NCI-H1417 (cell line): ENCODE data around the gene PLIN1.

Experiments used
- DNase-seq, 3 experiments: peaks; one replicate each; lab custom pipeline; 2025; lab: John Stamatoyannopoulos, UW

The PLIN1 gene

GRCh38 chr15:89652666-89653065 lies 26.5 kb downstream of the PLIN1 start:
- no peak for DNase-seq

GRCh38 chr15:89652131-89652530 lies 27.0 kb downstream of the PLIN1 start:
- no peak for DNase-seq

DNA sequence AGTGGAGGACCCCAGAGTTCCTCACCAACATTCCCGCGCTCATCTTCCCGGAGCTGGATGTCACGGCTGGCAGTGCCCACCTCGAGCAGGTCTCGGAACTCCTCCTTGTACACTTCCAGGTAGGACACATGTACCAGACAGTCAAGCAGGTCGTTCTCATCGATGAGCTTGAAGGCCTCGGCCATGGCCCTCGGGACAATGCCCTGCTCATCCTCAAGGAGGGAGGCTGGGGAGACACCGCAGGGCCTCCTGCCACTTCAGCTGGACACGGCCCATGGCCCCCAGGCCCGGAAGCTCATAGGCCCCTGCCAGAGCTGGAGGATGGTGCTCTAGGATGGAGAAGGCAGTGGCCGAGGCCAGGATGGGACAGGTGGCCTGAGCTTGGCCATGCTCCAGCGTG lies 29.5 kb downstream of the PLIN1 start:
- DNase-seq, result no peak

GRCh38 chr15:89649013-89649625 lies 30.0 kb downstream of the PLIN1 start:
- DNase-seq, result no peak

DNA sequence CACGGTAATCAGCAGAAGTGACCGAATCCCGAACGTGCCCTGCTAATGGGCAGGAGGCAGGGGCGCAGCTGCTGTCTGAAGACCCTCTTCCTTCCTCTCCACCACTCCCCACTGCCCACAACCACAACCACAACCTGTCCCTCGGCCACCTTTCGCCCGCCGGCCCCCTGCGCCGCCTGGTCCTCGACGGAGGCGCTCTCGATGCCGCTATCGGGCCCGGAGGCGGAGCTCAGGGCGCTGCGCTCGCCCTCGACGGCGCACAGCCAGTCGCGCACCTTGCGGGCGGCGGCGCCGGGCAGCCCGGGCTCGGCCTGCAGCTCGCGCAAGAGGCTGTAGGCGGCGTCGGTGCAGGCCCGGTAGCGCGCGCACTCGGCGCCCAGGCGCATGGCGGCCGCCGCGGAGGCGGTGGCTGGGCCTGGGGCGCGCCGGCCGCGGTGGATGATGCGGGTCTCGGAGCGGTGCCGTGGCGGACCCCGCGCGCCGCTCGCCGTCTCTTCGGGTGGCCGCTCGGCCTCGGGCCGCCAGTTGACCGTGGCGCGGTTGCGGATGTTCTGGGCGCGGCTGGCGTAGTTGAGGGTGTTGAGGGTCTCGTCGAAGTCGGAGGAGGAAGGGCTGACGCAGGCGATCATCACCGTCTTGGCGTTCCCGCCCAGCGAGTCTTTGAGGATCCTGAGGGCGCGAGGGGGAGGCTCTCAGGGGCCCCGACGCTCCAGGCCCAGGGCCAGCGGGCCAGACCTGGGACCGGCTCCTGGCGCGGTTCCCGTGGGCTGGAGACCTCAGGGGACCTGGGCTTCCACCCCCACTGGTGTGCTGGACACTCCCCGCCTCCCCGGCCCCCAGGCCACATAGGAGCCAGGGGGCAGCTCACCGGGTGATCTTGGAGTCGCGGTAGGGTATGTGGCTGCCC lies 30.8 kb downstream of the PLIN1 start:
- no peak for DNase-seq

DNA sequence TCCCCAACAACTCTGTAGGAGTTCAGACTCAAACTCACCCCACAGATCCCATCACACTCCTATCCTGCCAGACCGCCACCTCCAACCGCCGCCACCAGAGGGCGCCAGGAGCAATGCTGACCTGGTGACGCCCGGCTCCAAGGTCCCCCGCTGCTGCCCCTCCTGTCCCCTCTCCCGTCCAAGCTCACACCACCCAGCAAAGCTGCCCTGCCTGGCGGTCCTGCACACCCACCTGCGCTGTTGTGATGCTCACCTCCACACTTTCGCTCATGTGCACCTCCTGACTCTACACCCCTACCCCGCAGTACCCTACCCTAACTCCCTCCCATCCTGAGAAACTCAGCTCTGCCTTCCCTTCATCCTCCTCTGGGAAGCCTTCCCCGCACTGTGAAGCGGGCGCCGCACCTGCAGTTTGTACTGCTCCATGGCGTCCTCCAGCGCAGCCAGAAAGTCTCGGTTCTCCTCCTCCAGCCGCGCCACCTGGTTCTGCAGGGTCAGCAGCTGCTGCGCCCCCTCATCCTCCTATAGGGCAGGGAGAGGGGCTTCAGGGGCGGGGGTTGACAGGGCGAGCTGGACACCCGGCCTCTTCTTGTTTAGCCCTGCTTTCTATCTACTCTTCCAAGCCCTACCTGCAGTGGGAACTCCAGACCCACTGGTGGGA lies 31.8 kb downstream of the PLIN1 start:
- DNase-seq, result peak; percentile 34 to 61 (median 56)

DNA sequence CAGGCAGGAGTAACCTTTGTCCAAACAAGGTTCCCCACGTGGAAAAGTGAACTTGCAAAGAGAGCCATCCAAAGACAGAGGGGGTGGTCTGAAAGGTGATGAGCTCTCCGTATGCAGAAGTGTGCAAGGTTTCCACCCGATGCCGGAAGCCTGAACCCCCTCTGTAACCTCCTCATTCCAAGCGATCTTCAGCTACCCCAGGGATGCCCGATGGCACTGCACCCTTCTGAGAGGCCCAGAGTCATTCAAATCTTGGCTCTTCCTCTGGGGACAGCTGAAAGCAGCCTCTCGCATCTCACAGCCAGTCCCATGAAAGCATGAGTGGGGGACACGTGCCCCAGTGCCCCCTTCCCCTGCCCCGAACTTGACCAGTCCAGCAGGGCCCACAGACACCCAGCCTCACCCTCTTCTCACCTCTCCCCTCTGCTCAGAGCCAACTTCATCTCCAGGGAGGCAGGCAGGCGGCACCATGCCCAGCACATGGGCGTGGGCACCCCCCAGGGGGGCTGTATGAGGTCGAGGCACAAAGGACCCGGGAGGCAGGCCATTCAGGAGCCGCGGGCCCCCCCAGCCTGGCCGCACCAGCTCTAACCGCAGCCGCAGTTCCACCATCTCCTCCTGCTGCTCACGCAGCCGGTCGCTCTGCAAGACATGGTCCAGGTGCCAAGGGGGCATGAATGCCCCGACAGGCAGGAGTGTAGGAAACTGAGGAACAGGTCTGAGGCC lies 32.6 kb downstream of the PLIN1 start:
- DNase-seq, result no peak

- DNase-seq, result no peak
Observed at GRCh38 chr15:89645680-89646079, 33.5 kb downstream of the PLIN1 start.

DNA sequence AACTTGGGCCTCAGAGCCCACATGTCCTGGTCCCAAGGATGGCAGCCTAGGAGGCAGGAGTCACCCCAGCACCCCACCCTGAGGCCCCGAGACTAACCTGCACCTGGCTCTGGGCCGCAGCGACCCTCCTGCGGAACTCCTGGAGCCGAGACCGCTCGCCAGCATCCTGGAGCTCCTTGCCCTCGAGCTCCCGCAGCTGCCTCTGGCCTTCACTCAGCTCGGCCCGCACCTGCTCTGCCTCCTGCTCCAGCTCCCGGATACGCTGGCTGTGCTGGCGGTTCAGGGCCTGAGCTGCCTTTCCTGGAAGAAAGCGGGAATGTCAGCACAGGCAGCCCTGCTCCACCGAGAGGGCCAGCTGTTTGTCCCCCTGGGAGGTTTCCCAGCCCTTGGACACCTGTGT lies 37.1 kb downstream of the PLIN1 start:
- no peak for DNase-seq

GRCh38 chr15:89641053-89641452 lies 38.1 kb downstream of the PLIN1 start:
- no peak for DNase-seq

DNA sequence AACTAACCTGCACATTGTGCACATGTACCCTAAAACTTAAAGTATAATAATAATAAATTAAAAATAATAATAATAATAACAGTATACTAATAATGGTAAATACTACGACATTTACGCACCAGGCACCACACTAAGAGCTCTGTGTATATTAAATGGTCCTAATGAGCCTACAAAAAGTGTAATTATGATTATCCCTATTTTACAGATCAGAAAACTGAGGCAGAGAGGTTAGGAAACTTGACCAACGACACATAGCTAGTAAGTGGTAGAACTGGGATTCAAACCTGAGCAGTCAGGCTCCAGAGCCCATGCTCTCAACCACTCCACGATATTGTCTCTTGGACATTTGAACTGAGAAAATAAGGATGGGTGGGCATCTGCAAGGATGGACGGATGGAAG lies 38.9 kb downstream of the PLIN1 start:
- DNase-seq, result no peak

DNA sequence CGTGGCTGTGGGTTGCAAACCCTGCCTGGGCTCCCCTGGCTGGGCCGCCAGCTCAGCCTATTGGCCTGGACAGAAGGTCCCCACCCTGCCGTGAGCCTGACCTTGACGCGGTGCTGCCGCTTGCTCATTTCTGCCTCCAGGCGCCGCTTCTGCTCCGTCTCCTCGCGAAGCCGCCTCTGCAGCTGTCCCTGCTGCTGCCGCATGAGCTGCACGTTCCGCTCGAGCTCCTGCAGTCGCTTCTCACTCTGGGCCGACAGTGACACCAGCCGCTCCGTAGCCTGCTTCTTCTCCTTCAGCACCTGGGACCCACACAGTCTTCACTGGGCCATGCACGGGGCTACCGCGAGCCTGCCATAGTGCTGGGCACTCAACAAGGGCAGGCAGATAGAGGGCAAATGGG lies 45.6 kb downstream of the PLIN1 start:
- DNase-seq, result no peak

DNA sequence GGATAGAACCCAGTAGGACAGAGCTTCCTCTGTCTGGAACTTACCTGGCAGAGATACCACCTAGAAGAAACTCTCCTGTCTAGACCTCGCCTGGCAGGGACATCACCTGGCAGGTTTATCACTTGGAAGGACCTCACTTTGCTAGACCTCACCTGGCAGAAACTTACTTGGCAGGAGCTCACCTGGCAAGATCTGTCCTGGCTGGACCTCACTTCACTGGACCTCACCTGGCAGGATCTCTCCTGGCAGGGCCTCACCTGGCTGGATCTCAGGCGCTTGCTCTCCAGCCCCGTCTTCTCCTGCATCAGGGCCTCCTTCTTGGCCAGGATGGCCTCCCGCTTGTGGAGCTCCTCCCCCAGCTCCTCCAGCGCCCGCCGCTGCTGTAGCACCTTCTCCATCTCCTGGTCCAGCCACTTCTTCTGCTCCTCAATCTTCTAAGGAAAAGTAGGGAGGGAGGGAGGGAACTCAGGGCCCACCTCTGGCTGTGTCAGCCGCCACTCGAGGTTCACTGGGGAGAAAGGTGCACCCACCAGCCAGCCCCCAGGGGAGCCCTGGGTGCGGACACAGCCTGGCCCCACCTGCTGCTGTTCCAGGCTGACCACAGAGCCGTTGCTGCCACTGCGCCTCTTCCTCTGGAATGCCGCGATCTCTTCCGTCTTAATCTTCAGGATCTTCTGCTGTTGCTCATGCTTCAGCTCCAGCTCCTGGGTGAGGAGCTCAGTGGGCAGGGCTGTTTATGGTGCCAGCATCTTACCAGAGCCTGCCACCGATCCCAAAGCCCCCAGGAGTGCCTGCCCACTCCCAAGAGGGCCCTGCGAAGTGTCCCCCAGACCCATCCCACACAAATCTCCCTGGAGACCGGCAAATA lies 46.4 kb downstream of the PLIN1 start:
- no peak for DNase-seq

DNA sequence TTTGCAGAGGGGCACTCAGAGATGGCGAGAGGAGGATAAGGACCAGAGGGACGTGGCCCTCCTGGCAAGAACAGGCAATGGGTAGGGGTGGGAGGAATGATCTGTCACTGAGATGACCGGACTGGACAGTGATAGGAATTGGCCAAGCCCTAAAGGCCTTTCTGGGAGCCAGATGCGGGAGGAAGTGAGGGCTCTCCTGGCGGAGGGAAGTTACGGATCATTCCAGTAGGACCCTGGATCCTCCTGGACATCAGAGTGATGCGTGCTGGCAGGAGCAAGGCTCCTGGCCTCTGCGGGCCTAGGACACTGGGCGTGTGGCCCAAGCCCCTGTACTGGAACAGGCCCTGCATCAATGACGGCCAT lies 47.3 kb downstream of the PLIN1 start:
- no peak for DNase-seq

DNA sequence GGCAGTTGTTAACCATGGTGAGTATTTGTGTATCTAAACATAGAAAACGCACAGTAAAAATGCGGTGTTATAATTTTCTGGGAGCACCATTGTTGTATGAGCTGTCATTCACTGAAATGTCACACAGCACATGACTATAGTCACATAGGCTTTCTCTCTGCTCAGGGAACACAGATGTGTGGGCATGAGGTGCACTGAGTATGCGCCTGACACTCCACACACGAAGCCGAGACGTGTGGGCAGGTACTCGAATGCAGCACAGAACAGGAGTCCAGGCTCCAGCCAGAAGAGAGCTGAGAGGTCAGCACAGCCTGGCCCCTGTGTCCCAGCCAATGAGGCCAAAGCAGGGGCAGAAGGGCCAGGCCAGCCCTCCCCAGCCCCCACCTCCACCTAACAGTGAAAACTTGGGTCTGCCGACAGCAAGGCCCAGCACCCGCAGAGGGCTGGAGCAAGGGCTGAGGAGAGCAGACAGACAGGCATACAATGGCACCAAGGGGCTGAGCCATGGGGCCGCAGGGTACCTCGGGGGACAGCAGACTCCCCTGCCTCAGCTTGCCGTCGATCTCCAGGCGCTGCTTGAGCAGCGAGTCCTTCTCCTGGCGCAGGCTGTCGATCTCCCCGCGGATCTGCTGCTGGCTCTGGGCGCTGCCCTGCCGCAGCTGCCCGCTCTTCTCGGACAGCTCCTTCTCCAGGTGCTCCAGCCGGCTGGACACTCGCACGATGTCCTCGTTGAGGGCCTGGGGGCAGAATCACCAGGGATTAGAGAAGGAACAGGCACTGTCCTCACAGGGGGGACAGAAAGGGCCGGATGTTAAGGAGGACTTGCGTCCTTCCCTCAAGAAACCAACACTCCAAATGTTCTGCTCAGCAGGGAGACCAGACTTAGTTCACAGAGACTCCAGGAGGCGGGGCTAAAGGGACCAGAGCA lies 47.9 kb downstream of the PLIN1 start:
- no peak for DNase-seq

- DNase-seq, result no peak
Observed at GRCh38 chr15:89630260-89630659, 48.9 kb downstream of the PLIN1 start.

GRCh38 chr15:89629829-89630228 lies 49.3 kb downstream of the PLIN1 start:
- DNase-seq, result no peak

DNA sequence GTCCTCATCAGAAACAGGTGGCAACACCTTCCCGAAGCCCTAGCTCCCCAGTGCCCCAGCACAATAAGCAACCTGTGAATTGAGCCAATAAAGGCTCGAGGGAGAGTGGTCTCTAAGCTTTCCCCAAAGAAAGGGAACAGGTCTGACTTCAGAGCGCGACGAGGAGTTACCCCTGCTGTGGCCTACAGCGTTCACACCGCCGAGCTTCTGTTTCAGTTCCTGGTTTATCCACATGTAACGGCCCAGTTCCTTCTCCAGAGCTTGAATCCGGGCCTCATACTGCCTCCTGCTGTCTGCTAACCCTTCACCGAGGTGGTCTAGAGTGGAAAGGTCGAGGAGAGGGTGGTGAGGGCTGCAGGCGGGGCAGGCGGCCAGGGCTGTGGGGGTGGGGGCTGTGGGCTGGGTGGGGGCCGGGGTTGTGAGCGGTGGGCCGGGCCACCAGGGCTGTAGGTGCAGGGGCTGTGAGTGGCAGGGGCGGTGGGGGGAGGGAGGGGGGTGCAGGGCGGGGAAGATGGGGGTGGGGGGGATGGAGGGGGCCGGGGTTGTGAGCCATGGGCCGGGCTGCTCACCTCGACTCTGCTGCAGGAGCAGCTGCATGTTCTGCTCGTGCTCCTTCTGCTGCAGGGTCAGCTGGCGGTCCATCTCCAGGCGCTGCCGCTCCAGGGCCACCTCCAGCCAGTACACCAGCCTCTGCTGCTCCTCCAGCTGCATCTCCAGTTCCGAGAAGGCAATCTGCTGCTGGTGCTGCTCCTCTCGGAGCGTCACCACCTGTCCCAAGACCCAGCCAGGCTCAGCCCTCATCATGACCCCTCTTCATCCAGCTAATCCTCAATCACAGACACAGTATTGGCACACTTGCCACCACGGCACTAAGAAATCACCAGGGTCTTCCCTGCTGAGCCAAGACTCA lies 50.1 kb downstream of the PLIN1 start:
- DNase-seq, result no peak

- no peak for DNase-seq
Observed at GRCh38 chr15:89628301-89628700, 50.9 kb downstream of the PLIN1 start.
